COR-L47 (cell line): ENCODE measurements around the gene PANK1.
"Not testable (repeated sequence)": the region's sequence is repeated elsewhere in the genome, so short reads cannot be mapped to it uniquely, and the experiment has no call there.

Experiments used
- DNase-seq: peaks from one replicate; lab custom pipeline; 2025; lab: John Stamatoyannopoulos, UW

The PANK1 gene

DNA sequence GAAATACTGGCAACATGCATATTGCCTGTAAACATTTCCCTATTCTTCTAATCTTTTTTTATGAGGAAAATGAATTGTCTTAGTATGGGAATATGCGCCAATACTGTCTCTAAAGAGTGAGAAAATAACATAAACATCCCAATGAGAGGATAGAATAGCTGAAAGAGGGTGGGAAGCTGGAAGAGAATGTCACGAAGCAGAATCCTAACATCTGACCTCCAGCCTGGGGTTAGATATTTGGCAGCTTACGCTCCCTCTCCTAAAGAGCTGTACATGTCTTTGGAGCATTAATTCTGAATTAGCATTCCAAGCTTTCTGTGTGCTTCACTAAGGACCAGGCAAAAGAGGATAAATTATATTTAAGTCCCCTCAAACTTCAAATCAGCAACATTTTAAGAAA lies 78.0 kb downstream of the PANK1 start:
- no peak for DNase-seq

DNA sequence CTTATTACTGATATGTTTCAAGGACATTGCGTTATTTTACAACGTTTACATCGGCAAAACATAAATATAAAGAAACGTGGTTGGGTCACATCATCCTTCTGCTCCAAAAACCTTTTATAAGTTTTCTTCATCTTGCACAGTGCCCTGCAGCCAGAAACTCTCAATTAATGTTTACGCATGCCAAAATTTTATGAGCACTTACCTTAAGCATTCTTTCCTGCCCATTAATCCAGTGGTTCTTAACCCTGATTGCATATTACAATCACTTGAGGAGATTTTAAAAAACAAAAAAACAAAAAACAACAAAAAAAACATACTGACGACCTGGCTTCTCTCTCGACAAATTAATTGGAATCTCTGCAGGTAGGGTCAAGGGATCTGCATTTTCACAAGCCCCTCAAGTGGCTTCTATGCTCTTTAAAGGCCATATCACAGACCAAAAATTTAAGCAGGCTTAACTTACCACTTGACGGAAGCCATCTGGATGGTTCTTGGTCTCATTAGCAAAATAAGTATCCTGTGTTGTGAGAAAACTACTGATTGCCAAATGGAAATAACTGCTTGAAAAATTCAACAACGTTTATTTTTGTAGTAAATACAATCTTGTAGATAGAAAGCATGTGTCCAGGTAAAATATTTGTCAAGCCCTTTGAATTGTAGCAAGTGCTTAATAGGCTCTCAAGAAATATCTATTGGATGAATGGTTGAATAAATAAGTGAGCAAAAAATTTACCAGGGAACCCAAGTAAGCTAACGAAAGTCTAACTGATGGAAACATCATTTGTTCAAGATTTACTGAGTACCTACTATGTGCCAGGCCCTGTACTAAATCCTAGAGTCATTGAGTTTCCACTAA lies 78.7 kb downstream of the PANK1 start:
- DNase-seq, result no peak

DNA sequence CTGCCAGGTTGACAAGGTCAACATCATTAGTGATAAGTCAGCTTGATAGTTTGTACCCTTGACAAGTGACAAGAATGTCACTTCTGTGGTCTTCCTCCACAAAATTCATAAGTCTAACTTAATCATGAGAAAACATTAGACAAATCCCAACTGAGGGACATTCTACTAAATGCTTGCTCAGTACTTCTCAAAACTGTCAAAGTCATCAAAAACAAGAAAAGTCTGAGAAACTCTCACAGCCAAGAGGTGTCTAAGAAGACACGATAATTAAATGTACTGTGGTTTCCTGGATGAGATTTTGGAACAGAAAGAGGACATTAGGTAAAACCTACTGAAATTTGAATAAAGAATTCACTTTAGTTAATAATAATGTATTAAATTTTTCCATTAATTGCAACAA lies 79.9 kb downstream of the PANK1 start:
- DNase-seq, result no peak

DNA sequence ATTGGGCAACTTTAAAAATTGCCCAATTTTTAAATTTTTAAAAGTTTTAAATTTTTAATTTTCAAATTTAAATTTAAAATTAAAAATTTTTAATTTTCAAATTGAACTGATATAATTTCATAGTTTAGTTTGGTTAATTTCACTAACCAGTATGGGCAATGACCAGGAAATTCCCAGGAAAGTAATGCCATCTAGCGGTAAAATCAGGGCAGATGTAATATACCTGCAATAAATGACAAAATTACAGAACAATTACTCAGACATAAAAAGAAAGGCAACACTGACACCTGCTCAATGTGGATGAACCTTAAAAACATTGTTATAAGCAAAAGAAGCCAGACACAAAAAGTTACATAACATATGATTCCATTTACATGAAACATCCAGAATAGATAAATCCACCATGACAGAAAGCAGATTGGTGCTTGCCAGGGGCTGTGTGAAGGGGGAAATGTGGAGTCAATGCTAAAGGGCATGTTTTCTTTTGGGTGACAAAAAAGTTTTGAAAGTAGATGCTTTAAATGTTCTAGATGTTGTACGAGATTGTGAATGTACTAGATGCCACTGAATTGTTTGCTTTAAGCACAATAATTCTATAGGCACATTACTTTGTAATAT lies 81.1 kb downstream of the PANK1 start:
- no peak for DNase-seq

DNA sequence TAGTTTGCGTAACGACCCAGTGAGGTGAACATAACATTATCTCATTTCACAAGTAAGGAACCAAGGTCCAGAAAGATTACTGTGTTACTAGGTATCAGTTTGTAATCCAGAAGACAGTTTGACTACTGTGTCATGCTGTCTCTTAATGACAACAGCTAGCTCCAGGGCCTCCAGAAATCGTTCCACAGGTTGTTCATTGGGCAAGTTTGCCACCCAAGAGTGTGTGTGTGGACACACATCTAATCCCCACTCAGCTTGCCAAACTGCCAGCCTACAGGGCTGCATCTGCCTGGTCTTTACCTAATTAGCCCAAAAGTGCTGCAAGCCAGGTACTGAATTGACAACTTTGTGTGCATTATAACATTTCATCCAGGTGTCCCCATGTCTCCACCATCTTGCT lies 81.7 kb downstream of the PANK1 start:
- no peak for DNase-seq

DNA sequence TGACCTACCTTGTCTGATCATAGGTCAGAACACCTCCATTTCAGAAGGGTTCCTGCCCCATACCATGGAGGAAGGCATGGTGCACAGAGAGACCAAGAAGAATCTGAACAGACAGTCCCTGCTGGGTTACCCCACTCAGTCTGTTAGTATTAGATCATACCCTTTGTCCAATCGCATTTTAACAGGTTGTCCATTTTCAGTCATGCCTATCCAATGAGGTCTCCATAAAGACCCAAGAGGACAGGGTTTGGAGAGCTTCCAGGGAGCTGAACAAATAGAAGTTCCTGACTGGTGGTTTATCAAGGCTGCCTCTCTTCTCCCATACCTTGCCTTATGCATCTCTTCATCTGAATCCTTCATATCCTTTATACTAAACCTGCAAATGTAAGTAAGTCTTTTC lies 88.4 kb downstream of the PANK1 start:
- DNase-seq, result no peak

DNA sequence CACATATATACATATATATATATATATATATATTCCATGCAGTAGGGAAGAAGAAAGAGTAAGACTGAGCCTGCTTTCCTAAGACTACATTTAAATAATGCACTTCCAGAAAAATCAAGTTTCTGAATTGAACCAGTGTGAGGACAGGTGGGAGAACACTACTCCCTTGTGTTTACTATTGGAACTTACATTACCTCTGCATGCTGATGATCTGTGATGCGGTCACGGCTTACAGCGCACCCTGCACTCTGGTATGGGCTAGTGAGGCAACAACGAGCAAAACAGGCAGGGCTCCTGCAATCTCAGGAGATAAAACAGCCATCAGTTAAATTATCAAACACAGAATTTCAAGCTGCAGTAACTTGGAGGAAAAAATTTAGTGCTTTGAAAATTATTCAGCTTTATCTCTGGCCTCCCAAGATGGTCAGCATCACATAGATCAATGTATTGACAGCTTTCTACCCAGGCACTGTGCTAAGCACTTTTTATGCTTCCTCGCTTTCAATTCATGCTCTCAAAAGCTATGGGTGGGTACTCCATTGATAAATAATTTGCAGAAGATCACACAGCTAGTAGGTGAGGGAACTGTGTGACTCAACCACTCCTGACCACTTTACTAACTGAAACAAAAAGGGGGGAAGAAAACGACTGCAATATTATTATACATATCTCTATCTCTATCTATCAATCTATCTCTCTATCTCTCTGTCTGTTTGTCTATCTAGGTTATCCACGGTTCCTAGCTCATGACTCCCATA lies 89.2 kb downstream of the PANK1 start:
- DNase-seq, result no peak

DNA sequence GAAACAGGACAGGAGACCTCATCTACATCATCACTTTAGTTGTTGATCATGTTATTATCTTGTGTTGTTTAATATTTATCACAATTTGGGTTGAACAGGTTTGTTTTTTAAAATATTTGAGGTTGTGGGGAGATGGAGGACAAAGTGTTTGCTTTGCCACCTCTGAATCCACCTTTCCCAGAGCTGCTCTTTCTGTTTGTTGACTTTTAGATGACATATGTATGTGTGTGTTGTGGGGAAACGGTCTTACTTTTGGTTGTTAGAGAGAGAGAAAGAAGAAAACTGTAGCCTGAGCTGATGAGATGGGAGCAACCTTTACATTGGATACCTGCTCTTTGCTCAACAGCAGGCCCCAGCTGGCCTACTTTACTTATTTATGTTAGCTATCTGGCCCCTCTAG lies 90.6 kb downstream of the PANK1 start:
- DNase-seq, result no peak

DNA sequence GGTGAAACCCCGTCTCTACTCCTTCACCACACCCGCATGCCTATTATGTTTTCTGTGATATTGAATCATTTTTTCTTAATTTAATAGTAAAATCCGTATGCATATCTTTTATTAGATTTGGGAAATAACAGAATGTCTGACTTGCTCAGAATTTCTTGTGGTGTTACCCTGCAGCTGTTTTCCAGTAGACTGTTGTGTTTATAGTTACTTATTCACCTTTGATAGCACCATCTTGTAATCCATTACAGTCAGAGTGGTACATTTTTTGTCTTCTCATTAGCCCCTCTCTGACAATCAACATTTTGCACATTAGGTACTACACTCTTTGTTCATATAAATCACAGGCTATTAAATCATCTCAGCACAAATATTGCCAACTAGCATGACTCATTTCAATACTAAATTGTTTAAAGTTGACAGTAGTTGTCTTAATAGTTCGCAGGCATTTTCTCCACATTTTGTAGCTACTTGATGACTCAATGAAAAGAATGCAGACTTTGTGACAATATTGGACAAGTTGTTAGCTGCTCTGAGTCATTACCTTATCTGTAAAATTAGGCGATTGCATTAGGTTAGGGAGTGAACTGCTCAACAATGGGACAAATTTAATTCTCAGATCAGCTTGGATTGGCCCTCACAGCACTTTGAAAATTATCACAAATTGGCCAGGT lies 91.8 kb downstream of the PANK1 start:
- no peak for DNase-seq

DNA sequence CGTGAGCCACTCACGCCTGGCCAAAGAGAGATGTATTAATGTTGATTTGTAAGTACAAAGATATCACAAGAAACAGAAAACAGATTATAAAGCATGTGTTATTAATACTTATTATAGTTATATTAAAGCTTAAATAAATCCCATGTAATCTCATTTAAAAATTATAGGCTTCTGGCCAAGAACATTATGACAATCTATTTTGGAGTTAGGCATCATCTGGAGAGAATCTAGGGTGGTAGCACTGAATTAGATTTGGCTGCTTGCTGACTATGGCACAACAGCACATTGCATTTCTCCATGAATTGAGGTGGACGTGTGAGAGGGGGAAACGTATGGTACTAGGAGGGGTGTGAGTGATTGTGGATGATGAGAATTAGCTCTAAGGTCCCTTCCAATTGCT lies 92.8 kb downstream of the PANK1 start:
- DNase-seq, result no peak

DNA sequence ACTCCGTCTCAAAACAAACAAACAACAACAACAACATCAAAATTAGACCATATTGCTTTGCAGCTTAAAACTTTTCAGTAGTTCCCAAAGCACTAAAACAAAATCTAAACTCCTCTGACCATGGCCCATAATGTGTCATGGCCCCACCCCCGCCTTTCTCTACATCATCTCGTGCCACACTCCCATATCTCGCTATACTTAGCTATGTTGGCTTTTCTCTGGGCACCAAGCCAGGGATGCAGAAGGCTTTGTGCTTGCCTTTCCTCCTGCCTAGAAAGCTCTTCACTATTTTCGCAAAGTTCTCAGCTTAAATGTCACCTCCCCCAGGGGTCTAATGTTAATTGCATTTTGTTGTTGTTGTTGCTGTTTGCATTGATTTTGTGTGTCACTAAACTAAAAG lies 94.5 kb downstream of the PANK1 start:
- DNase-seq, result peak; percentile 52

DNA sequence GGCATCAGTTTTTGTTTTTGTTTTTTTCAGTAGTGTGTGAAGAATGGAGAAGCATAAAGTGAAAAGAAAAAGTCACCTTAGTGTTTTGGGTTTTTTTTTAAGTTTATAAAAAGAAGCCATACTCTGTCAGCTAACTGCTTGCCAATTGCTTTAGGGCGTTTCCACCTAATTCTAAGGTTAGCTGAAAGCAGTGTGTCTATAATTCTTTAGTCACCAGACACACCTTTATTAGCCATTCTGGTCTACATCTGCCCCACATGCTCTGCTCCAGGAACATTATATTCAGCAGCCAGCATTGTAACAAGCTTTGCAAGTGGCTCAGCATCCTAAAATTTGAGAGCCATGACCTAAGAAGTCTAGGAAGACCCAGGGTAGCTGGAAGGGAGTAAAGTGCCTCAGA lies 95.5 kb downstream of the PANK1 start:
- peak; percentile 23 for DNase-seq

DNA sequence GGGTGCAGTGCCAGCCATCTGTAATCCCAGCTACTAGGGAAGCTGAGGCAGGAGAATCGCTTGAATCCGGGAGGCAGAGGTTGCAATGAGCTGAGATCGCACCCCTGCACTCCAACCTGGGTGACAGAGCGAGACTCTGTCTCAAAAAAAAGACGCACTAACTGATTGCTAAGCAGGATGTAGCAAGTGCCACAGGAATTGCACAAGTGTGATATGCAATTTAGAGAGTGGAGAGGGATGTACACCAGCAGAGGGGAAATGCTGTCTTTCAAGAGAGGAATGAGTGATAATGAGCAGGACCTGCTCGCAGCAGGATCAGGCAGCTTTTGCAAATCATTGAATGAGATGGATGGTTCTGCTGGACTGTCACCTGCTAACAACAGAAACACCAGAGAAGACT lies 96.4 kb downstream of the PANK1 start:
- DNase-seq, result no peak

DNA sequence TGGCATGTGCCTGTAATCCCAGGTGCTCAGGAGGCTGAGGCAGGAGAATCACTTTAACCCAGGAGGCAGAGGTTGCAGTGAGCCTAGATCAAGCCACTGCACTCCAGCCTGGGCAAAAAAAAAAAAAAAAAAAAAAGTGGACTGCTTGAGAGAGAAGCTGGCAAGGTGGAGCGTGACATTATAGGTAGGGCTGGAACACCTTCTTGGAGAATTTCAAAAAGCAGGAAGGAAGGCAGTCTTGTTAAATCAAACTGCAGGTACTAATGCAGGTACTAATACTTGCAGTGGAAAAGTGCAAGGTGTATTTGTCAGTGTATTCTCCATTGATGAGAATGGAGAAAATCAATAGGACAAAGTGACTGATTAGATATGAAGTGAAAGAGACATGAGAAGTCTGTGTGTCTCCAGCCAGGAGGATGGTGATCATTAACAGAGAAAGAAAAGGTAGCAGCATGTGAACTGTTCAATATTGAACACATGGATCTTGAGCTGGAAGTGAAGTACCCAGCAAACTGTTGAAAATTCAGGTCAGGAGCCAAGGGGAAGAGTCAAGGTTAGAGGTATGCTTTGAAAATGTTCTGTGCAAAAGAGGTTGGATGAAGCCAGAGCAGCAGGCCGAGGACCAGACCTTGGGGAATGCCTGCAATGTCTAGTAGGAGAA lies 97.1 kb downstream of the PANK1 start:
- DNase-seq, result no peak

DNA sequence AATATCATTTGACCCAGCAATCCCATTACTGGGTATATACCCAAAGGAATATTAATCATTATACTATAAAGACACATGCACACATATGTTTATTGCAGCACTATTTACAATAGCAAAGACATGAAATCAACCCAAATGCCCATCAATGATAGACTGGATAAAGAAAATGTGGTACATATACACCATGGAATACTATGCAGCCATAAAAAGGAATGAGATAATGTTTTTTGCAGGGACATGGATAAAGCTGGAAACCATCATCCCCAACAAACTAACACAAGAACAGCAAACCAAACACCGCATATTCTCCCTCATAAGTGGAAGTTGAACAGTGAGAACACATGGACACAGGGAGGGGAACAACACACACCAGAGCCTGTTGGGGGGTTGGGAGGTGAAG lies 98.4 kb downstream of the PANK1 start:
- DNase-seq, result not testable (repeated sequence)

DNA sequence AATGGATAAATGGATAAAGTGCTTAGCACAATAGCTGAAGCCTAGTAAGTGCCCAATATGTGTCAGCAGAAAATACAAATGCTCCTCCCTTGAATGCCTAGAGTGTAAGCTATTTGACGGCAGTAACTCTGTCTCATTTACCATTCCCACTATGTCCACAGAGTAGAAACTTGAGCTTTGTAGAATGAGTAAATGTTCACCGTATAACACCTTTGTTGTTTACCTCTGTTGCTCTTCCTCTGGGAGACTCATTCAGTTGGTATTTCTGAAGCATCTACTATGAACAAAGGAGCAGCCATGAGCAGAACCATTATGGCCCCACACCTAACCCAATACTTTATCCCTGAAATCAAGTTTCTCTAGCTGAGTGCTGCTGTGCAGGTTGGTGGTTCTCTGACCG lies 101.2 kb downstream of the PANK1 start:
- DNase-seq, result no peak

DNA sequence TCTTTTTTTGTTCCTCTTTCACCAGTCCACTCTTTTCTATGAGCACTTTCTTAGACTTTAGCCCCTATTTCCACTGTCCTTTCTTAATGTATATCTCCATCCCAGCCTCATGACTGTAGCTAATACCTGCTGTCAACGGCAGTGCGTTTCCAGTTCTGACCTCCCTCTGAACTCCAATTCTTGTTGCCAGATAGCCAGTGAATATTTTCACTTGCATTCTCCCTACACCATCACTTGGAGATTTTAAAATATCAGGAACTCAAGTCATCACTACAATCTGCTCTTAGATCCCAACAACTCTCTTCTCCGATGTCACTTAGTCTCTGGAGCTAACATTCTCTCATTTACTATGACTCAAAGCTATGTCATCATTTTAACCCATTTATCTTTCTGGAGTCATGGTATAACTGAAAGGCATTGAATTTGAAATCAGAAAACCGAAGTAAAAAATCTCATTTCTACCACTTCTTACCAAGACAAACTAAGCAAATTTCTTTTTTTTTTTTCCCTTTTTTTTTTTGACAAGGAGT lies 104.6 kb downstream of the PANK1 start:
- no peak for DNase-seq

DNA sequence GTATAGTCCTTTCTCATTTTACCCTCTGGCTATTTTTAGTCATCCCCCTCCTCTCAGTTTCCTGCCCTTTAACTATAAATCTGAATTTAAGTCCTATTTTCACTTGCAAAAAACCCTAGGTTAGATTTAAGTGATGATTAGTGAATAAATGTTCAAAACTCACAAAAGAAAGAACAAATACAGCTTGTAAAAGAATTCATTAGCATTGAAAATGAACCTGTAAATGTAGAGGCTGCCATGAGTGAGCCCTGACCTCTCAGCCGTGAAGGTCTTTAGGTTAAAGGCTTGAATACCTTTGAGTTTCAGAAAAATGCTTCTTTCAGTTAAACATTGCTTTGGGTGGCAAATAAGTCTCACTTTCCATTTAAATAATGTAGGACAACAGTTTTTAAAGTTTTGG lies 107.7 kb downstream of the PANK1 start:
- no peak for DNase-seq

DNA sequence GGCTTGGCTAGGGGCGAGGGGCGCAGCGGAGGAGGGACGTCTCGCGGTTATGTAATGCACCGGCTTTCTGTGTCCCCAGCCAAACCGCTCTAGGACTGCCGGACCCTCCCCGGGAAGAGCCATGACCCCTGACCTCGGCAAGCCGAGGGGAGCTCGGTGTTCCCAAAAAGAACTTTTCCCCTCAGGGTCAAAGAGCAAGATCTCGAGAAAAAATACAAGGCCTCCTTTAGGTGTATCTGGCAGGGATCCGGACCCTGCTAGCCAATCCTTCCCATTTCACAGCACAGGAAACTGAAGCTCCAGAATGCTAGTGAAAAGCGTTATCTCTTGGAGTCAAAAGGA lies 109.1 kb downstream of the PANK1 start:
- no peak for DNase-seq

DNA sequence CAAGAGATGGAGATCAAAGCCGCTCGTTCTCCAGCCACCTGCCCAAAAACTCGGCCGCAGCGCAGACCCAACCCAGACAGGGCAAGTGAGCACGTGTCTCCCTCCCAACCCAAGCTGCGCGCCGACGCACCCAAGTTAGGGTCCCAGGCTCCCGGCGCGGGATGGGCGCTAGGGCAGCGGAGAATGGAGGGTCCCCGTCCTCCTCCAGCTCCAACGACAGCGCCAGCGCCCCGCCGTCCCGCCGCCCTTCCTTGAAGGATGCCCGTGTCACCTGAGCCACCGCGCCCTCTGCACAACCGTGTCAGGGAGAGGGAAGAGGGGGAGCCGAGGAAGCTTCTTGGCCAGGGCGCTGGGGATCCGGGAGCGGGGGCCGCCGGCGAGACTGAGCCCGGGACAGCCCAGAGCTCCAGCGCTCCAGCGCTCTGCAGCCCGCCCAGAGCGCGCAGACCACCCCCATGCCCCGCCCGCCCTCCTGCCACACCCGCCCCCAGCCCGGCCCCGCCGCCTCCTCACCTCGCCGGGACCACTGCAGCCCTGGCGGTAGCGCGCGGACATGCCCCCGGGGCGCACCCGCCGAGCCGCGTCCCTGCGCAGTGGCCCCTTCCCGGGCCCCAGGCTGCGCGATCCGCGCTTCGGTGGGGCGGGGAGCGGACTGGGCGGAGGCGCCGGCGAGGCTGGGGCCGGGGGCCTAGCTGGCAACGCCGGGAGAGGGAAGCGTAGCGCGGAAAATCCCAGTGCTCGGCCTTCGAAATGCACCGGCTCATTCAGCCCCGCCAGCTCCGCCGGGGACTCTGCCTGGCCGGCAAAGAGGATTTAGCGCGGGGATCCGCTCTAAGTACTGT lies 109.7 kb downstream of the PANK1 start, which contains the start of gene SLC16A12:
TSS of gene SLC16A12 (minus strand) at position 424 of the 842 bp plus-strand sequence. CDS start 73,016 bp downstream, outside the sequence.
- DNase-seq, result no peak

DNA sequence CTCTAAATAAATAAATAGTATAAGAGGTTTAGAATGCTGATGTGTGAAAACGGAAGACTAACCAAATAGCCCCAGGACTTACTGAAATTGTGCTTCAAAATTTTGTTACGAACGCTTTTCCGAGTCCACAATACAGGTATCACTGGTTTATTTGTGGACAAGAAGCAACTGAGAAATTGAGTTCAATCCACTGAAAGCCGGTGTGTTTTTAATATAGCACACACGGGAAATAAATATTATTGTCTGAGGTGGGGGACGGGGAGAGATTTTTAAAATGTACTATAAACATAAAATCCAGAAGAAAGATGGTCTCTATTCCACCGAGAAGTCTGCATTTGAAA lies 110.2 kb downstream of the PANK1 start:
- no peak for DNase-seq
